GM19324 (cell line): ENCODE results near the gene TMEM151B.

Source experiments
- ATAC-seq: cut with Tn5 transposase; IDR thresholded peaks from one replicate; pipeline ENCODE4 v1.9.1; 2021; ENCODE audit warnings: mild to moderate bottlenecking, moderate library complexity; ENCODE audit not compliant: unreplicated experiment, low FRiP score

TMEM151B gene

DNA sequence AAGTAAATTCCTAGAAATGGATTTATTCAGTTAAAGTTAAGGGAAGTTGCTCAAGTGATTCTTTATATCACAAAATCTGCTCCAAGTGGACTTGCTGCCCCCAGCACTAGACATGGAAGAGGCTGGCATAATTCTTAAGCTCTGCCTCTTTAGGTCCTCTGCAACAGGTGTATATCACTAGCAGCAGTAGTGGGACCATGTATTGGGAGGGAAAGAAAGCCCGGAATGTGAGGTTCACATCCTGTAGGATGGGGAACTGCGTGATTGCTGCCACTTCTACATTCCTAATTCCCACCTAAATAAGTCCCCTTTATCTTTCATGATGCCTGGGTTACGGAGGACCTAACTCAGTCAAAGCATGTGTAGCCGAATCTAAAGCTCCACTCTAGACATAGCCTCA lies 85.4 kb downstream of the TMEM151B start:
- no peak for ATAC-seq

GRCh38 chr6:44356487-44356886 lies 86.2 kb downstream of the TMEM151B start:
- no peak for ATAC-seq
